ENCODE measurements around the gene ANKH. TPM values are rescaled to one million over a fixed set of nuclear protein-coding genes. Genes with fewer than 3 reads are reported as not detected.

ANKH gene
- total RNA-seq, 1 experiment from 2014 or later = 16.9 TPM

- TF ChIP-seq E2F4 (CRISPR knock-in tag; IDR thresholded peaks at IDR 0.05; ENCODE audit: borderline replicate concordance, low read depth) = no peak
- TF ChIP-seq KAT7 (CRISPR knock-in tag; IDR thresholded peaks at IDR 0.05; ENCODE audit: borderline replicate concordance) = no peak
- no peak for TF ChIP-seq FOXK1 (CRISPR knock-in tag; IDR thresholded peaks at IDR 0.05)
- TF ChIP-seq ARID4B (CRISPR knock-in tag; IDR thresholded peaks at IDR 0.05; ENCODE audit: borderline replicate concordance) = no peak
- no peak for TF ChIP-seq ZBTB43 (CRISPR knock-in tag; IDR thresholded peaks at IDR 0.05)
Observed at GRCh38 chr5:14748180-14748900, 123.2 kb downstream of the ANKH start (continued).

GRCh38 chr5:14745753-14746152 lies 125.8 kb downstream of the ANKH start:
- H3K36me3 Mint-ChIP-seq = no peaks in the 10 kb centered on the region
- H3K4me1 Mint-ChIP-seq = peaks cover 25% of the 10 kb centered on the region
- no peaks in the 10 kb centered on the region for H3K27me3 Mint-ChIP-seq (ENCODE audit: low read depth)
- DNase-seq (ENCODE audit: low spot score) (no peak), ATAC-seq (no peak)
- ChIA-PET POLR2A (no interaction called here), CTCF (interaction anchor here (1.4 kb wide), 1 partner anchor 211 kb away, joined by 3 read pairs; no protein-coding TSS in a partner anchor)
- no peak for TF ChIP-seq CREM (CRISPR knock-in tag; IDR thresholded peaks at IDR 0.05)
- TF ChIP-seq ELF4 (CRISPR knock-in tag; IDR thresholded peaks at IDR 0.05; ENCODE audit: low read depth) = no peak
- no peak for TF ChIP-seq TEAD1 (CRISPR knock-in tag; IDR thresholded peaks at IDR 0.05)
- no peak for TF ChIP-seq AR (CRISPR knock-in tag; IDR thresholded peaks at IDR 0.05)
- no peak for TF ChIP-seq ZNF425 (CRISPR knock-in tag; conservative IDR thresholded peaks at IDR 0.05)
- no peak for TF ChIP-seq ZNF232 (CRISPR knock-in tag; IDR thresholded peaks at IDR 0.05)
- no peak for TF ChIP-seq E2F5 (CRISPR knock-in tag; IDR thresholded peaks at IDR 0.05)
- TF ChIP-seq RELA (CRISPR knock-in tag; IDR thresholded peaks at IDR 0.05; ENCODE audit: borderline replicate concordance) = no peak
- no peak for TF ChIP-seq ZNF423 (CRISPR knock-in tag; IDR thresholded peaks at IDR 0.05)
- H3K9me3 Mint-ChIP-seq = no peaks in the 10 kb centered on the region
- H3K4me3 Mint-ChIP-seq = no peak overlapping the region
- no peak overlapping the region for H3K27ac Mint-ChIP-seq
